COLO668 (cell line): ENCODE results near the gene WNK2.

Experiments
- DNase-seq: peaks from one replicate; lab custom pipeline; 2025; ENCODE audit not compliant: unreplicated experiment; lab: John Stamatoyannopoulos, UW

Gene WNK2

GRCh38 chr9:93217706-93218105, 33.8 kb downstream of the WNK2 start:
- DNase-seq: no peak

DNA sequence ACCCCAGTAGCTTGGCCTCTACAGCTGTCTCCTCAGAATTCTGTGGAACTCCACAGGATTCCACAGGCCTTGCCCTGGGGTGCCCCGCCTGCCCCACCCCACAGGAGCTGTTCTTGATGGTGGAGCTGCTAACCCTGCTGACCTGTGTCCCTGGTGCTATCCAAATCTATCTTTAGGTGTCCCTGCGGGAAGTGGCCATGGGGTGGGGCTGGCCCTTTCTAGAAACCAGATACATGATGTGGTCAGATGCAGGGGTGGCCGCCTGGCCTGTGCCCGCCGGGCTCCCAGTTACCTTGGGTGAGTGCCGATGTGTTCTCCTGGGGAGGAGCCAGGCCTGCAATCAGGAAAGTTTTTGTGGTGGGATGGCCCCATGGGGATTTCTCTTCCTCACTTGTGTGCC, 34.2 kb downstream of the WNK2 start:
- DNase-seq: no peak

DNA sequence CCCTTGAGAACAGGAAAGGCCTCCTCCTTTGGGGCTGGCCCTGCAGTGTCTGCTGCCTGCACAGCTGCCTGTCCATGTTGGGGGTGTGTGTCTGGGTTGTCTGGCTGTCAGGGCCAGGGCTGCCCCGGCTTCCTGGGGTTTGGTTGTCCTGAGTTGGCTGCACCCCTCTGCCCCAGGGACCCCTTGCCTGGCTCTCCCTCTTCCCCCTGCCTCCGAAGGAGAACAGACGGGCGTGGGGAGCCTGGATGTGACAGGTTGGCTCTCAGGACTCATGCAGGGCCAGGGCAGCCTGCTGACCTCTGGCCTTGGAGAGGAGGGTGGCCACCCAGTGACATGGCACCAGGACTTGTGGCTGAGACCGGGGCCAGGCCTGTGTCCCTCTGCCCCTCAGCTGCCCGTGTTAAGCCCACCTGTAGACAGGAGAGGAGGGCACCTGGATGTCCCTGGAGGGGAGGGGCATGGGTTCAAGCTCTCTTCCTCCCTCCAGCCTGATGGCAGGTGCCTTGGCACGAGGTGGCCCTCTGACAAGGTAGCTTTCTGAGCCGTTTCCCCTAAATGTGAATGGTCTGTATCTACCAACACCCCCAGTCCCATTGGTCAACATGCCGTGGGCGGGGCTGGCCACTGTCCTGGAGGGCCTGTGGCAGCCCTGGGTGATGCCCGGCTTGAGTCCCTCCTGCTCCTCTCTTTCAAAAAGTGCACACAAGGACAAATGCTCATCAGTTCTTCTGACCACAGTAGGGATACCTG, 34.9 kb downstream of the WNK2 start:
- no peak for DNase-seq

- peak; percentile 80 for DNase-seq
These were observed 35.8 kb downstream of the WNK2 start for GRCh38 chr9:93219692-93220091.

GRCh38 chr9:93220627-93221026, 36.7 kb downstream of the WNK2 start:
- DNase-seq: no peak

DNA sequence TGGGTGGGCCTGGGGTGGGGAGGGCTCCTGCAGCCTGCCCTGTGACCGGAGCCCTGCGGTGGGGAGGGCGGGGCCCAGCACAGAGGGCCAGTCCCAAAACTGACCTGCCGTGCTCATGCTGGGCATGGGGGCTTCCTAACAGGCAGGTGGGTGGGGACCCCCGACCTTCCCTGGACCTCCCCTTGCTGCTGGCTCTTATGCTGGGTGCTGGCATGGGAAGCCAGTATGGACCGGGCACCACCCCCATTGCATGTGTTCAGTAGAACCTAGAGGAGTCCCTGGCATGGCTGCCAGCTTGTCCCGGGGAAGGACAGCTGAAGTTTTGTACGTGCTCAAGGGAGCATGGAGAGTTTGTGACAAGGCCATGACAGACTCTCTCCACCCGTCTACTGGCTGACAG, 37.1 kb downstream of the WNK2 start:
- DNase-seq: no peak

GRCh38 chr9:93222890-93223259, 38.9 kb downstream of the WNK2 start:
- DNase-seq: no peak

GRCh38 chr9:93223260-93224180, 39.6 kb downstream of the WNK2 start:
- peak; percentile 23 for DNase-seq

GRCh38 chr9:93224591-93224990, 40.7 kb downstream of the WNK2 start:
- peak; percentile 49 for DNase-seq

GRCh38 chr9:93225417-93225816, 41.5 kb downstream of the WNK2 start:
- DNase-seq: no peak

DNA sequence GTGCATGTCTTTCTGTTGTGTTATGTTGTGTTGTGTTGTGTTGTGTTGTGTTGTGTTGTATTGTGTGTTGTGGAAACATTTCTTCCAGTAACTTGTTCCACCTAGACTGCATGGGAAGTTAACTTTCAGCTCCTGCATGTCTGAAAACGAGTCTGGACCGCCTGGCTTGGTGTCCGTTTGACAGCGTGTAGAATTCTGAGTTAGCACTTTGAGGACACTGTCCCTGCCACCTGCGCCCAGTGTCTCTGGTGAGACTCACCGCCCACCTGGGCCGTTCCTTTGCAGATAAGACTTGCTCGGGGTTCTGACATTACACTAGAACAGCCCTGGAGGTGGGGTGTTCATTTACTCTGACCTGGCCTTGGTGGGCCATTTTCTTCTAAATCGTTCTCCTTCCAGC, 42.0 kb downstream of the WNK2 start:
- DNase-seq: no peak

DNA sequence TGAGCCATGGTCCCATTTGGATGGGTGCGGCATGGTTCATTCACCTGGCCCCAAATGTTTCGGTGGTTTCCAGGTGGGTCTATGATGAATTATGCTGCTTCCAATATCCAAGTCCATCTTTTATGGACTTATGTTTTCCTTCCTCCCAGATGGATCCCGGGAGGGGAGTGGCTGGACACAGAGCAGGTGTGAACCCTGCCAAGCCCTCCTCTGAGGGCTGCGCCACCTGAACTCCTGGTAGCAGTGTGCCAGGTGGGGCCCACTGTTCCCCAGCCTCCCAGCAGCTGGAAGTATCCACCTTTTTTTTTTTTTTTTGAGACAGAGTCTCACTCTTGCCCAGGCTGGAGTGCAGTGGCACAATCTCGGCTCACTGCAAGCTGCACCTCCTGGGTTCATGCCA, 42.9 kb downstream of the WNK2 start:
- peak; percentile 82 for DNase-seq

GRCh38 chr9:93228030-93228429, 44.1 kb downstream of the WNK2 start:
- DNase-seq: no peak

DNA sequence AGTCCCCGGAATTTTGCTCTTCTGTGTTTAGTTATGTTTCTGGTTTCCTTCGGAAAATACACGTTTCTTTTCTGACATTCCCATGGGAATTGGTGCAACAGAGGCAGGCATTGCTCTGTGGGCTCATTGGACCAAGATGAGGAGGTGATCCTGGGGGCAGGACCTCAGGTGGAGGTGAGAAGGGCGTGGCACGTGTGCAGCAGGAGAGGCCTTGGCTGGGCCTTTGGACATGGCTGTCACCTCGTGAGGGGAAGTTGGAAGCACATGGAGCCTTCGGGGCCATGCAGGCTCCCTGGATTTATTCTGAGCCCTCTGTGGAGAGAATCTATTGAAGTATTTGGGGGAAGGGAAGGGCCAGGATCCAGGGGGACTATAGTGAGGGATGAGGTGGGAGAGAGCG, 44.5 kb downstream of the WNK2 start:
- no peak for DNase-seq

DNA sequence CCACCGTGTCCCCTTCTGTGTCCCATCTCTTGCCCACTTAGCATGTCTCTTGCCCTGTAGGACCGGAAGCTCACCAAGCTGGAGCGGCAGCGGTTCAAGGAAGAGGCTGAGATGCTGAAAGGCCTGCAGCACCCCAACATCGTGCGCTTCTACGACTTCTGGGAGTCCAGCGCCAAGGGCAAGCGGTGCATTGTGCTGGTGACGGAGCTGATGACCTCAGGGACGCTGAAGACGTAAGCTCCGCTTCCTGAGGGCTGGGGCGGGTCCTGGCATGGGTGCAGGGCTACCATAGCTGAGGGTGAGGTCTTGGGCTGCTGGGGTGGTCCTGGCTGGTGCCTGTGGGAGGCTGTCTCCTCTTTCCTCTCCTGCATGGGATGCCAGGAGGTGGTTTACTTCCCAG, 45.7 kb downstream of the WNK2 start:
- no peak for DNase-seq

DNA sequence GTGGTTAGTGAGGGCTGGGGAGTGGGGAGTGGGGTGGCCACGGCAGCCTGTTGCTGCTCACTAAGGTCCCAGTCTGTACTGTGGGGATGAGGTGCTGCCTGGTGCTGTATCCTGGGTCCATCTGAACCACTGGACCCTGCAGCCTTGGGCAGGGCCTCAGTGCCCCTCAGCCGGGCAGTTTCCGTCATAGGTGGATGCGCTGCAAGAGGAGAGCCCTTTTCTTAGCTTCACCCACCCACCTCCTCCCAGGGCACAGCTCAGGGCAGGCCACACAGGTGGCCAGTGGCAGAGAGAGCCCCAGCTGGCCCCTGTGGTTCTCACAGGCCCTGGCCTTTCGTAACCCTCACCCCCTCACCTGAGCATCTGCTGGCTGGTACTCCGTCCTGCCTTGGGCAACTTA, 46.2 kb downstream of the WNK2 start:
- DNase-seq: no peak

GRCh38 chr9:93230601-93231000, 46.7 kb downstream of the WNK2 start:
- DNase-seq: no peak

DNA sequence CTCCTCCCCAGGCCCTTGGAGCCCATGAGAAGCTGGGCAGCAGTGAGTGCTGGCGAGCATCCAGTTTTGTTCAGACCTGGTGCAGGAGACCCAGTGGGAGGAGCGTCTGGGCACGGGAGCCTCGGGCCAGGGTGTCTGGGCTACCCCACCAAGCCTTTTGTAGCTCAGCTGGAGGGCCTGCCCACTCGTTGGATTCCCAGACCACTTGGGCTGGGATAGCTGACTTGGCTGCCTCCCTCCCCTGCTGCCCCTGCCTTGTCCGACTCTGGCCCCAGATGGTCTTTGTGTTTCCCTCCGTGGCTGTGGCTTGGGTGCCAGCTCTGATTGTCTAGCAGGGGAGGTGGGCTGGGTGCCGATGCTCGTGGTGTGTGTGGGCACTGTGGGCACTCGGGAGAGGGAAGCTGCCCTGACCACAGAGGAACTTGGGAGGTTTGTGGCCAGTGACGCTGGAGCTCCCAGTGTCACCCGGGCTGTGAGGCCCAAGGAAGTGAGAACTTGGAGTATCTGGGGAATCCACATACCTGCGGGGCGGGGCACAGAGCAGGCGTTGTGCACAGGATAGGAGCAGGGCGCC, 47.3 kb downstream of the WNK2 start:
- peak; percentile 35 for DNase-seq

DNA sequence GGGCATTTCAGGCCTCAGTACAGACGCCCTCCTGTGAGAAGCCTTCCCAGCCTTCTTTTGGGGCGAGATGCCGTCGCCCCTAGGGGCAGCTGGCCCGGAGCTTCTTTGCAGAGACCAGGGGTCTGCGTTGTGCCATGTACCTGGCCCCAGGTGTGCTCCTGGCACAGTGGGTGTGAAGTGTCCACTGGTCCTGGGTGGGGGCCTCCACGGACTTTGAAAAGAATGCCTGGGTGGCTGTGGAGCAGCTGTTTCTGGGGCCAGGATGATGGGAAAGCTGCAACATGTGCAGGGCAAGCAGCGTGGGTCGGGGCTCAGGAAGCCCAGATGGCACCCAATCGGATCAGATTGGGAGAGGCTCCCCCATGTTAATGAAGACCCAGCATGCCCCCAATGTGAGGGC, 47.8 kb downstream of the WNK2 start:
- no peak for DNase-seq

GRCh38 chr9:93232388-93232960, 48.5 kb downstream of the WNK2 start:
- DNase-seq: peak; percentile 42

- no peak for DNase-seq
These were observed 49.1 kb downstream of the WNK2 start for GRCh38 chr9:93233033-93233432.

- no peak for DNase-seq
These were observed 50.7 kb downstream of the WNK2 start for GRCh38 chr9:93234600-93234999.
